ENCODE results near the gene KRTAP1-5.
"Not testable (repeated sequence)": the region's sequence is repeated elsewhere in the genome, so short reads cannot be mapped to it uniquely, and the experiment has no call there.

The KRTAP1-5 gene, protein sequence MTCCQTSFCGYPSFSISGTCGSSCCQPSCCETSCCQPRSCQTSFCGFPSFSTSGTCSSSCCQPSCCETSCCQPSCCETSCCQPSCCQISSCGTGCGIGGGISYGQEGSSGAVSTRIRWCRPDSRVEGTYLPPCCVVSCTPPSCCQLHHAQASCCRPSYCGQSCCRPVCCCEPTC

DNA sequence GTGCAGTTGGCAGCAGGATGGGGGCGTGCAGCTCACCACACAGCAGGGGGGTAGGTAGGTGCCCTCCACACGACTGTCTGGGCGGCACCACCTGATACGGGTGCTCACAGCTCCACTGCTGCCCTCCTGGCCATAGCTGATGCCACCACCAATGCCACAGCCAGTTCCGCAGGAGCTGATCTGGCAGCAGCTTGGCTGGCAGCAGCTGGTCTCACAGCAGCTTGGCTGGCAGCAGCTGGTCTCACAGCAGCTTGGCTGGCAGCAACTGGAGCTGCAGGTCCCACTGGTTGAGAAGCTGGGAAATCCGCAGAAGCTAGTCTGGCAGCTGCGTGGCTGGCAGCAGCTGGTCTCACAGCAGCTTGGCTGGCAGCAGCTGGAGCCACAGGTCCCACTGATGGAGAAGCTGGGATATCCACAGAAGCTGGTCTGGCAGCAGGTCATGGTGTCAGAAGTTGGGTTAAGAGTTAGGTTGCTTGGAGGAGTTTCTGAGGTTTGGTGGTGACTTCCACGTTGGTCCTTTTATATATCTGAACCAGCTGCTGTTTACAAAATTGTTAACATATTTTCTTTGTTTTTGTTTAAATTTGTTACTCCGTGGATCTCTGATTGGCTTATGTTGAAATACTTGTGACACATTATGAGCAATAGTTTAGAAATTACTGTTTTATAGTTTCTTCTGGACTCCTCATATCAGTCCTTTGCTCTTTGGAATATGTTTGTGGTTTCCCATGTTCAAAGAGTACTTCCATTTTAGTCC is at the start of gene KRTAP1-5:
Gene KRTAP1-5 (minus strand): TSS at position 494 of the 757 bp plus-strand sequence. CDS start 53 bp downstream, at position 441.
- no peak for DNase-seq (ENCODE audit: low read depth in 4 of 4, low spot score in 1 of 4)

DNA sequence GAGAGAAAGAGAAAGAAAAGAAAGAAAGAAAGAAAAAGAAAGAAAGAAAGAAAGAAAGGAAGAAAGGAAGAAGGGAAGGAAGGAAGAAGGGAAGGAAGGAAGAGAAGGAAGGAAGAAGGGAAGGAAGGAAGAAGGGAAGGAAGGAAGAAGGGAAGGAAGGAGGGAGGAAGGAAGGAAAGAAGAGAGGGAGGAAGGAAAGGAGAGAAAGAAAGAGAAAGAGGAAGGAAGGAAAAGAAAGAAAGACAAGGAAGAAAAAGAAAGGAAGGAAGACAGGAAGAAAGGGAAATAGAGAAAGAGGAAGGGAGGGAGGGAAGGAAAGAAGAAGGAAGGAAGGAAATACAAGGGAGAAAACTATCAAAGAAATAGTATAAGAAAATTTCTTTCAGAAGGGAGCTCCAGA is 49.8 kb upstream of the KRTAP1-5 start:
- no peak for DNase-seq (ENCODE audit: low read depth in 4 of 4, low spot score in 1 of 4)

DNA sequence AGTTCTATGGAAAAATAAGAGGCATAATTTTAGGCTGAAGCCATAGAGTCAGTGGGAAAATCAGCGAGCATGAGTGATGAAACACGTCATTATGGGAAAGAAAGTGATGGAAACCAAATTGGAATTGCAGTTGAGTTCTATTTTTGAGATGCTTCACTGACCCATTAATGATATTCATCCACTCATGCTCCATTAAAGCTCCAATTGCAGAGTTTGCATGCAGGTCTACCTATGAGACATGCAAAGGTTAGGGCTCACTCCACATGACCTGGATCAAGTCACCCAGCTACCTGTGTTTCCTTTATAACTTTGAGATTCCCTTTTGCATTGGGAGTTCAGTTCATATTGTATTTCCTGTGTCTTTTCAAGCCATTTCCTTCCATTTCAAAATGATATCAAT is 46.7 kb upstream of the KRTAP1-5 start:
- DNase-seq (ENCODE audit: low read depth in 4 of 4, low spot score in 1 of 4) = no peak

DNA sequence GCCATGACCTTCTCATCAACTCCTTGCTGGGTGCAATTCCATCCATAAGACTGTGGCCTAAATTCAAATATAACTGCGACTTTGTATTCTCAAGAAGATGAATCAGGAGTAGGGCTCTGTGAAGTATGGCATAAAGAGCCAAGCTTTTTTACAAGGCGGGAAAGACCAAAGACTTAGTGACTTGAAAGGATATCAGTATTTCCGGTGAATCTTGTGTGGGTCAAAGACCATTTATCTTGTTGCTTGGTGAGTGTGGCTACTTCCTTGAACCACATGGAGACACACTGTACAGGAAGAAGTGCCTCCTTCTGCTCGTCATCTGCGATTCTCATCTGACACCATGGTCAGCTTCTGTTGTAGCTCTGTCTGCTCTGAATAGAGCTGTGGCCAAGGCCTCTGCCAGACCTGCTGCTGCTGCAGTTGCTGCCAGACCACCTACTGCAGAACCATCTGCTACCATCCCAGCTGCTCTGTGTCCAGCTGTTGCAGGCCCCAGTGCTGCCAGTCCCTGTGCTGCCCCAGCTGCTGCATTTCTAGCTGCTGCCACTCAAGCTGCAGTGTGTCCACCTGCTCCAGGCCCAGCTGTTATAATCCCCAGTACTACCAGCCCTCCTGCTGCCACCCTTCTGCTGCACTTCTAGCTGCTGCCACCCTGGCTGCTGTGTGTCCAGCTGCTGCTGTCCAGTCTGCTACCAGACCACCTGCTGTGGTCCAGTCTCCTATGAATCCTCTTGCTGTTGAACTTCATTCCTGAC is 44.8 kb upstream of the KRTAP1-5 start:
- DNase-seq (ENCODE audit: low read depth in 4 of 4, low spot score in 1 of 4) = no peak

DNA sequence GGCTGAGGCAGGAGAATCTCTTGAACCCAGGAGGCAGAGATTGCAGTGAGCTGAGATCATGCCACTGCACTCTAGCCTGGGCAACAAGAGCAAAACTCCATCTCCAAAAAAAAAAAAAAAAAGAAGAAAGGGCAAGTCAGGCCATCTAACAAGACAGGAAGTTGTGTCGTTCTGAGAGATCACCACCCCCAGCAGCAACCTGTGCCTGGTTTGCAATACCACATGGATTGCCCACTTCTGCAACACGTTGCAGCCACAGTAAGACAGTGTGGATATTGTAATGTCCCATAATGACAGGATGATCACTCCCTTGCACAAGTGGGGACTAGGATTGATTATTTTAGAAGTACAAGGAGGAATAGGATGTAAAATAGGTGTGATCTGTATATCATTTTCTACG is 42.0 kb upstream of the KRTAP1-5 start:
- DNase-seq (ENCODE audit: low read depth in 4 of 4, low spot score in 1 of 4) = no peak

DNA sequence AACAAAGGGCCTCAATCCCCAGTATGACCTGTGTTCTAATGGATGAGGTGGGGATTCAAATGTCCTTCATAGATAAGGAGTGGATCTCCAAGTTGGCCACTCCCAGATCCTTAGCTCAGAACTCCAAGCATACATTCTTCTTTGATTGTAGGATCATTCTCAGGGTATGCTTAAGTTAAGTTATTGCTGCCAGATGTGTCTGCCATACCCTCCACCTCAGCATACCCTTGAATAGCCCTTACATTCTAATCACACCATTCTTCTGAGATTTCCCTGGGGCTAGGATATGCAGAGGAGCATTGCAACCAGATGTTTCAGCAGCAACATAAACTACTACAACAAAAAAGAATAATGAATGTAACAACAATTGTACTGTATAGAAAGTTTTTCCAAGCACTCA is 40.3 kb upstream of the KRTAP1-5 start:
- no peak for DNase-seq (ENCODE audit: low read depth in 4 of 4, low spot score in 1 of 4)

DNA sequence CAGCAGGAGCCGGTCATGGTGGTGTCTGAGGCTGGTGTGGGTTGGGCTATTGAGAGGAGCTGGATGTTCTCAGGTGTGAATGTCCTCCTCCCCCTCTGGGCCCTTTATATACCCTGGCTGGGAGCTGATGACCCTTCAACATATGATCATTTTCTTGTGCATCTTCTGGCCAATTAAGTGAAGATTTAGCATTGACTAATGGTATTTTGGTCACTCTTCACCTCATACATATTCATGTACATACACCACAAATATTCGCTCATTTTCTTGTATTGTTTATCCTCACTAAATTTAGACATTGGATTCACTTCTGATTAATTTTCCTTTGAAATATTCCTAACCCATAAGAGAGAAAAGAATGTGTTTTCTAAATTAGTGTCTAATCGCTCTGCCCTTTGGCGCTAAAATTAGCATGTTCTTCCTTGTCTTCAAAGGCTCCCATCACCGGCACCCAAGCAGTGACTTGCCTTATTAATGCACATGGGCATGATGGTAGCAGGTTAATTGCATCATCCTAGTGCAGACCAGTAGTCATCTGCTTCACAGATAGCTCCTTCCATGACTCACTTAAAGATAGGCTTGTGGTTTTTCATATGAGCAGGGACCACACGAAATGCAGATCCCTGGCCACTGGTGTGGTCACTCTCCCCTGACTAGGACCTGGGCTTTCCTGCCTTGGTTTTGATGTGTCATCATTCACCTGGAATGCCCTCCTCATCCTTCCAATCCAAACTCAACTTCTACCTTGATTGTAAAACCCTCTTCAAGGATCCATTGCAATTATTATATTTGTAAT is 39.0 kb upstream of the KRTAP1-5 start, which contains the start of gene KRTAP2-4:
Gene KRTAP2-4 (minus strand): TSS at position 51 of the 796 bp plus-strand sequence. CDS start 34 bp downstream, at position 17.
- no peak for DNase-seq (ENCODE audit: low read depth in 4 of 4, low spot score in 1 of 4)

DNA sequence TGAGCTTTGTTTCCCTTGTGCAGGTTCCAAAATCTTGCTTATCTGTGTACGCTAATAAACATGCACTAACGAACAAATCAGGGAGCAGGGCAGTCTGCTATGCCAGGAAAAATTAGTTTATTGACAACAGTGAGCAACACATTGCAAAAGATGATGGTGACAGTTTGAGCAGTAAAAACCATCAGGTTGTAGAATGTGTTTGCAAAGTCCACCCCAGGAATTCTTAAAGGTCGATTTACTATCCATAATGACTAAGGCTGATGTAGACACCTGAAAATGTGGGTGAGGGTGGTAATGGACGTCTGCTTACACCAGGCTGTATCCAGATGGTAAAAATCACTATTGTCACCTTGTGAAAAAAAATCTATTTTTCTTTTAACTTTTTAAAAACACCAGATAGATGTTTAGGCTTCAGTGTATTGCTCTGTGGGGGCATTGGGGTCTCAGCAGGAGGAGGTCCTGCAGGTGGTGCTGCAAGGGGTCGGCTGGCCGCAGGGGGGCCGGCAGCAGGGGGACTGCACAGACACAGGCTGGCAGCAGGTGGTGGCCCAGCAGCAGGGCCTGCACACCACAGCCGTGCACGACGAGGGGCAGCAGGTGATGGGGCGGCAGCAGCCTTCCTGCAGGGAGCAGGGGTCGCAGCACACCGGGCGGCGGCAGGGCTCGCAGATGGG is 38.1 kb upstream of the KRTAP1-5 start:
- DNase-seq (ENCODE audit: low read depth in 4 of 4, low spot score in 1 of 4) = not testable (repeated sequence)

DNA sequence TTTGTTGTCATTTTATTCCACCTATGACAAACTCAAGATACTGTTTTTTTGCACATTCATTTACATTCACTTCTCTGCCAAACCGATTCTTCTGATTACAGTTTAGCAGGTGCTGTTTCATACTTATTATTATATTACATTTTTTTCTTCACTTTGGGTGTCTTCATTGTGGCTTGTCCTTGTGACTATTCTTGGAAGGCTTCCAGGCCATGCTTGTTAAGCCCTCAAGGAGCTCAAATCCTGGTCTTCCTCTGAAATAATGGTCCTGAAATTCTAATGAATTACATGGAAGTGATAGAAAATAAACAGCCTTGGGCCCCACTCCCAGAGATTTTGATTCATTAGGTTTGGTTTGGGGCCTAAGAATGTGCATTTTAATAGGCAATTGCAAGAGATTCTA is 37.3 kb upstream of the KRTAP1-5 start:
- DNase-seq (ENCODE audit: low read depth in 4 of 4, low spot score in 1 of 4) = no peak

DNA sequence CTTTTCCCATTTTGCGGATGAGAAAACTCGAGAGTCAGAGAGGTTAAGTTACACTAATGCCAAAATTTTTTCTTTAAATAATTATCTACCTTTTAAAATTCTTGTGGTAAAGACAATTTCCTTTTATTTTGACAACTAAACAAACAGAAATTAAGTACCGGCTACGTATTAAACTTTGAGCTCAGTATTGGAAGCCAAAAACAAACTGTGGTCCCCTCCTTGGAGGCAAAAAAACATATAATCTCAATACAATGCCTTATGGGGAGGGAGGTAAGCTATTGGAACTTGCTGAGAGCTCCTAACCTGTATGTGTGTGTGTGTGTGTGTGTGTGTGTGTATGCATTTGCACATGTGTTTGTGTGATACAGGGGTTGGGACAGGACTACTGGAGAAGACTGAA is 36.4 kb upstream of the KRTAP1-5 start:
- no peak for DNase-seq (ENCODE audit: low read depth in 4 of 4, low spot score in 1 of 4)

DNA sequence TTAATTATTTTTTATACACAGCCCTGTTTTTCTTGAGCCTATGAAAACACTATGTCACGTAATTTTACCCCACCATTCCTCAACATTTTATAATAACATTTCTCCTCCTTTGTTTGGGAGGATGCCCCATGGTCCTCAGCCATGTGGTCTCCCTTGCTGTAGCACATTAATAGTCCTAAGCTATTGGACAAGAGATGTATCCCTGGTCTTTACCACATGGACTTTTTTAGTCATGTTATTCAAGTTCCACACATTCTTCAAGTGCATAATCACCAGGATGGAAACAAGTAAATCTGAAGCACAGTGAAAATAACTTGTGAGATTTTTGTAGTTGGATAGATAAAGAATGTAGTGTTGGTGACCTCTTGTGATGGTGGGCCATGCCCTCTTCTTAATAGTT is 35.0 kb upstream of the KRTAP1-5 start:
- DNase-seq (ENCODE audit: low read depth in 4 of 4, low spot score in 1 of 4) = no peak

DNA sequence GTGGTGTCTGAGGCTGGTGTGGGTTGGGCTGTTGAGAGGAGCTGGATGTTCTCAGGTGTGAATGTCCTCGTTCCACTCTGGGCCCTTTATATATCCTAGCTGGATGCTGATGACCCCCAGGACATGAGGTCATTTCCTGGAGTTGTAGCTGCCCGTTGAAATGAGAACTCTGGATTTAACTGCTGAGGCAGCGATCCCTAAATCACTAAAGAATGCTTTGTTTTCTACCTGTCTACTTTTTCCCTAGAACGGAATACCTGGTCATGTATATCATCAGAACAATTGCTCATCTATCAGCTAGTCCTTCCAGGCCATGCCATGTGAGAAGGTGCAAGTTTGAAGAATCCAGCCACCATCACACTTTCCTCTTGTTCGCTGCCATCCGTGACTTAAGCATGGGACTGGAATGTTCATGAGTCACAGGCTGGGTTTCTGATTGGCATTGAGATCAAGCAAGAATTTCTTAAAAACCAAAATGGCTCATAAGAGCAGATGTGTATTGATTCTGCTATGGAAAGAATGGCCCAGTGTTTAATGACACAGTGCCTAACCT is 33.1 kb upstream of the KRTAP1-5 start, which contains the start of gene KRTAP2-3:
Gene KRTAP2-3 (minus strand): TSS at position 63 of the 553 bp plus-strand sequence. CDS start 64 bp downstream, outside the sequence.
- DNase-seq (ENCODE audit: low read depth in 4 of 4, low spot score in 1 of 4) = no peak

DNA sequence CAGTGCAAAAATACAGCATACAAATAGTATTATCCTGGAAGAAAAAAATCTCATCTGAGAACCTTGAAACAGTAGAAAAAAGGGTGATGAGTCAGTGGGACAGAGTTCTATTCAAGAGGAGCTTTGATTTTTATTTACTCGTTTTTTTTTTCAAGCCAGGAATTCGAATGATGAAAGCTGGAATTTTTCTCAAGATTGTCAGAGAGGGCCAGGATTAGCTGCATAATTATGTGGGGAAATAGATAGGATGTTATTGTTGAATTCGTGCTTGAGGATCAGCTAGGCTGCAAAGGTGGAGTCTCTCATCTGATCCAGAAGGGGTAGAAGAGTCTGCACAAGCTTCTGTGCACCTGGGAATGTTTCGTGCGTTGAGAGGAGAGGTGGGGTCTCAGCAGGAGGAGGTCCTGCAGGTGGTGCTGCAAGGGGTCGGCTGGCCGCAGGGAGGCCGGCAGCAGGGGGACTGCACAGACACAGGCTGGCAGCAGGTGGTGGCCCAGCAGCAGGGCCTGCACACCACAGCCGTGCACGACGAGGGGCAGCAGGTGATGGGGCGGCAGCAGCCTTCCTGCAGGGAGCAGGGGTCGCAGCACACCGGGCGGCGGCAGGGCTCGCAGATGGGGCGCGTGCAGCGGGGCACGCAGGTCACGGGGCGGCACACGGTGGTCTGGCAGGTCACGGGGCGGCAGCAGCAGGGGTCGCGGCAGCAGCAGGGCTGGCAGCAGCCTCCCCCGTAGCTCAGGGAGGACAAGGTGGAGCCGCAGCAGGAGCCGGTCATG is 32.5 kb upstream of the KRTAP1-5 start:
- DNase-seq (ENCODE audit: low read depth in 4 of 4, low spot score in 1 of 4) = not testable (repeated sequence)

DNA sequence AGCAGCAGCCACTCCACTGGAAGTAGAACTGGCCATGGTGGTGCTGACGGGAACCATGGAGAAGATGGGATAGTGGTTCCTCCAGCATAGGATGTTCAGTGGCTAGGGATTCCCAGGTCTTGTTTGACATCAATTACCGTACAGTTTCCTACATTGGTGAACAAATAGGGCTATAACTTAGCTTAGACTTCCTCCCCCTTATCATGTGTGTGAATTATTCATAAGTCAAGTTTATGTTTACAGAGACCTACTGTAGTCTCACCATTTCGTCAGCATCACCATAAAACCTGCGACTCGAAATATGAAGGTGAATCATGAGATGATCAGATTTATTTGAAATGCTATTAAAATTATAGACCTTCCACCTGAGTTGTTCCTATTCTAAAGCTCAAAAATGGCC is 31.7 kb upstream of the KRTAP1-5 start:
- DNase-seq (ENCODE audit: low read depth in 4 of 4, low spot score in 1 of 4) = no peak

DNA sequence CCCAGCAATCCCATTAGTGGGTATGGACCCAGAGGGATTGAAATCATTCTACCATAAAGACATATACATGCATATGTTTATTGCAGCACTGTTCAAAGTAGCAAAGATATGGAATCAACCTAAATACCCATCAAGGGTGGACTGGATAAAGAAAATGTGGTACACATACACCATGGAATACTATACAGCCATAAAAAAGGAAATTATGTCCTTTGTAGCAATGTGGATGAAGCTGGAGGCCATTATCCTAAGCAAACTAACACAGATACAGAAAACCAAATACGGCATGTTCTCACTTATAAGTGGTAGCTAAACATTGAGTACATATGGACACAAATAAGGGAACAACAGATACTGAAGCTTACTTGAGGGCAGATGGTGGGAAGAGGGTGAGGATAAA is 30.5 kb upstream of the KRTAP1-5 start:
- DNase-seq (ENCODE audit: low read depth in 4 of 4, low spot score in 1 of 4) = no peak

DNA sequence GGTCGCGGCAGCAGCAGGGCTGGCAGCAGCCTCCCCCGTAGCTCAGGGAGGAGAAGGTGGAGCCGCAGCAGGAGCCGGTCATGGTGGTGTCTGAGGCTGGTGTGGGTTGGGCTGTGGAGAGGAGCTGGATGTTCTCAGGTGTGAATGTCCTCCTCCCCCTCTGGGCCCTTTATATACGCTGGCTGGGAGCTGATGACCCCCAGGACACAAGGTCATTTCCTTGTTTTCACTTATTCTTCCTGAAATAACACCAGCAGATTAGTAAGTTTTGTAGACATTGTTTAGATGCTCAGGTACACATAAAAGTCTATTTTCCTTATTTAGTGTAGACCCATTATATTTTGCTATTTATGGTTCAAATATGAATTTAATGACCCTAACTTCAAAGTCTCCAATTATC is 28.1 kb upstream of the KRTAP1-5 start, which contains the start of gene KRTAP2-2:
Gene KRTAP2-2 (minus strand): TSS at position 101 of the 400 bp plus-strand sequence. CDS start 19 bp downstream, at position 82.
- DNase-seq (ENCODE audit: low read depth in 4 of 4, low spot score in 1 of 4) = not testable (repeated sequence)

DNA sequence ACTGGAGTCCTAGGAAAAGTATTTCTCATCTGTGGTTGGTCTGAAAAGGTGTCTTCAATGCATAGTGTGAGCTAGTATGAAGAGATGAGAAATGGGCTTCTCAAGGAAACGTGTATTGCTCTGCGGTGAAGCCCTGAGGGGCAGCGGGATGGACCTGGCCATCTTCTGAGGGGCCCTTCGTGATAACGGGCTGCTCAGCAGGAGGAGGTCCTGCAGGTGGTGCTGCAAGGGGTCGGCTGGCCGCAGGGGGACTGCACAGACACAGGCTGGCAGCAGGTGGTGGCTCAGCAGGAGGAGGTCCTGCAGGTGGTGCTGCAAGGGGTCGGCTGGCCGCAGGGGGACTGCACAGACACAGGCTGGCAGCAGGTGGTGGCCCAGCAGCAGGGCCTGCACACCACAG is 27.5 kb upstream of the KRTAP1-5 start:
- not testable (repeated sequence) for DNase-seq (ENCODE audit: low read depth in 4 of 4, low spot score in 1 of 4)

DNA sequence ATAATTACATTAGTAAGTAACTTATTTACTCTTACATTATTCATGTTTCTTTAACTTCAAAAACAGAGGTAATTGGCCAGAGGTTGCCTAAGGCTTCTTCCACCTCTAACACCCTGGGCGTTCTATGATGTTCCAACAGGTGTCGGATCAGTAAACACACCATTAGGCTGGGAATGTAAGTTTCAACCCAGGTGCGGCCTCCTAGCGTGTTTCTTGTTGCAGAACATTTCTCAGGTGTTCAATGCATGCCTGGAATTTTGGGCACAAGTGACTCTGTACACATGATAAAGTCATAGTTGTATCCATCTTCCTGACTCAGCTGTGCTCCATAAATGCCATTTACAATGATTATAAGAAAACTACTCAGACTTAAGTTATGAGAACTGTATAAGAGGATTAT is 27.0 kb upstream of the KRTAP1-5 start:
- no peak for DNase-seq (ENCODE audit: low read depth in 4 of 4, low spot score in 1 of 4)

DNA sequence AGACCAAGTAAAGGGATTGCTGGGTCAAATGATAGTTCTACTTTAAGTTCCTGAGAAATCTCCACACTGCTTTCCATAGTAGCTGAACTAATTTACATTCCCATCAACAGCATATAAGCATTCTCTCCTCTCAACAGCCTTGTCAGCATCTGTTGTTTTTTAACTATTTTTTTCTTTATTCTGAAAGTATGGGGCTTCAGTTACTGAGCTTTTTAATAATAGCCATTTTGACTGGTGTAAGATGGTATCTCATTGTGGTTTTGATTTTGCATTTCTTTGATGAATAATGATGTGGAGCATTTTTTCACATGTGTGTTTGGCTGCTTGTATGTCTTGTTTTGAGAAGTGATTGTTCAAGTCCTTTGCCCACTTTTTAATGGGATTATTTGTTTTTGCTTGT is 25.6 kb upstream of the KRTAP1-5 start:
- DNase-seq (ENCODE audit: low read depth in 4 of 4, low spot score in 1 of 4) = no peak
